ENCODE results near the gene SHISA5. TPM values are rescaled to one million over a fixed set of nuclear protein-coding genes. Genes with fewer than 3 reads are reported as not detected.

The SHISA5 gene
- total RNA-seq, 1 experiment from 2014 or later, result 174 TPM

DNA sequence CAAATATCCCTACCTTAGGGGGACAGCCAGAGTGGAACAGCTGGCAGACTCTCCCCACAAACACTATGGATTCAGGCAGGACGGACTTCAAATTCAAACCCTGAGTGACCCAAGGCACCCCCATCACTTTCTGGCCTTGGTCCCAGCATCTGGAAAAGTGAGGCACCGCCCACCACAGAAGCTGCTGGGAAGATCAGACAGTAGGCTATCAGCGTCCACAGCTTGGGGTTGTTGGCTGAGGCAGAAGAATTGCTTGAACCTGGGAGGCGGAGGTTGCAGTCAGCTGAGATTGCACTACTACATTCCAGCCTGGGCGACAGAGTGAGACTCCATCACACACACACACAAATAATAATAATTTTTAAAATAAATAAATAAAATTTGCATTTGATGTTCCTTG is 44.2 kb upstream of the SHISA5 start:
- no peaks in the 10 kb centered on the region for H3K23me2 ChIP-seq (ENCODE audit: insufficient read length, low read depth, low read length, poor library complexity, severe bottlenecking)
- H2BK15ac ChIP-seq (ENCODE audit: low read depth, low read length), result no peak overlapping the region
- H3K18ac ChIP-seq (ENCODE audit: insufficient read length, low read depth, low read length), result no peak overlapping the region
- no peaks in the 10 kb centered on the region for H4K20me1 ChIP-seq (ENCODE audit: control insufficient read depth, insufficient read depth, insufficient read length)
- Mint-ChIP-seq H3K36me3 (ENCODE audit: insufficient read depth in 1 of 3, low read depth in 3 of 3) (peaks cover 18 to 64% (median 40%) of the 10 kb centered on the region in 3 experiments; a peak in 6 of 7 replicates), H3K4me3 (no peak overlapping the region), H3K4me1 (peaks cover 5 to 10% of the 10 kb centered on the region in 2 experiments), H3K27ac (peak overlapping the region in 1 of 3 experiments; percentile 90; a peak in 1 of 7 replicates), H3K9me3 (no peaks in the 10 kb centered on the region), H3K27me3 (ENCODE audit: low read depth) (no peaks in the 10 kb centered on the region)
- no peak overlapping the region for H3K27ac ChIP-seq (ENCODE audit: insufficient read length, low read depth, low read length)
- H3K4ac ChIP-seq (ENCODE audit: low read depth, low read length), result no peak overlapping the region
- H3K56ac ChIP-seq (ENCODE audit: insufficient read length, low read depth, low read length), result no peak overlapping the region
- H3K4me2 ChIP-seq (ENCODE audit: insufficient read depth, insufficient read length, low read length), result no peak overlapping the region
- H3K9ac ChIP-seq (ENCODE audit: extremely low read depth, insufficient read length, low read length), result no peak overlapping the region
- no peak overlapping the region for H2BK5ac ChIP-seq (ENCODE audit: insufficient read length, low read length)
- no peak overlapping the region for H4K8ac ChIP-seq (replicated peaks; ENCODE audit: insufficient read length, low read depth, low read length)
- no peak overlapping the region for H2AFZ ChIP-seq (ENCODE audit: low read length)
- no peak for TF ChIP-seq CTCF (conservative IDR thresholded peaks at IDR 0.05)
- no peak overlapping the region for H4K91ac ChIP-seq (ENCODE audit: insufficient read length, low read depth, low read length)
- no peaks in the 10 kb centered on the region for H3K9me3 ChIP-seq (ENCODE audit: control insufficient read depth, low read depth, low read length)
- no peak overlapping the region for H4K5ac ChIP-seq (ENCODE audit: insufficient read length, low read depth, low read length)
- no peaks in the 10 kb centered on the region for H3K79me2 ChIP-seq (ENCODE audit: insufficient read depth, low read length)
- H3K14ac ChIP-seq (ENCODE audit: insufficient read depth, low read length), result no peak overlapping the region
- H3K23ac ChIP-seq (ENCODE audit: insufficient read length, low read depth, low read length), result no peak overlapping the region
- H3T11ph ChIP-seq (ENCODE audit: low read length), result no peak overlapping the region
- DNase-seq, result no peak
- H2BK120ac ChIP-seq (ENCODE audit: low read depth, low read length, poor library complexity, severe bottlenecking), result no peak overlapping the region
- H2BK20ac ChIP-seq (ENCODE audit: low read depth, low read length, poor library complexity, severe bottlenecking), result no peak overlapping the region
- H3K4me1 ChIP-seq (ENCODE audit: insufficient read depth, low read length), result peaks cover 3% of the 10 kb centered on the region; the same call in 1 of the 2 replicates
- no peaks in the 10 kb centered on the region for H3K27me3 ChIP-seq (ENCODE audit: insufficient read depth, low read length)
- no CpG with 5 or more reads among the region's 5 CpGs for WGBS (ENCODE audit: extremely low coverage, insufficient read length, low lambda C conversion rate)
- H2BK12ac ChIP-seq (ENCODE audit: insufficient read length, low read depth, low read length), result no peak overlapping the region
- no peak overlapping the region for H2AK5ac ChIP-seq (ENCODE audit: insufficient read length, low read length)
- no peaks in the 10 kb centered on the region for H3K79me1 ChIP-seq (ENCODE audit: insufficient read depth, low read depth, low read length, poor library complexity, severe bottlenecking)

Data from H9 (cell line).